NCI-H2196 (cell line): ENCODE results near the gene TEX48.

Experiments used
- DNase-seq: peaks from one replicate; lab custom pipeline; 2025; ENCODE audit not compliant: unreplicated experiment; lab: John Stamatoyannopoulos, UW

The TEX48 gene

GRCh38 chr9:114669961-114670360 lies 12.0 kb downstream of the TEX48 start:
- DNase-seq, result no peak

GRCh38 chr9:114668146-114668545 lies 13.8 kb downstream of the TEX48 start:
- no peak for DNase-seq

- DNase-seq, result no peak
These were observed 15.1 kb downstream of the TEX48 start for GRCh38 chr9:114666851-114667250.

- DNase-seq, result no peak
These were observed 15.6 kb downstream of the TEX48 start for GRCh38 chr9:114666401-114666800.

- no peak for DNase-seq
These were observed 17.8 kb downstream of the TEX48 start for GRCh38 chr9:114664181-114664580.

GRCh38 chr9:114662081-114662989 lies 19.7 kb downstream of the TEX48 start:
- DNase-seq, result peak; percentile 67

GRCh38 chr9:114657705-114658104 lies 24.3 kb downstream of the TEX48 start, which contains the start of gene TEX53:
TSS of gene TEX53 (minus strand) at chr9:114657805. CDS start at chr9:114657774, 31 bp downstream.
- no peak for DNase-seq

GRCh38 chr9:114656301-114656700 lies 25.7 kb downstream of the TEX48 start:
- no peak for DNase-seq

GRCh38 chr9:114655689-114656088 lies 26.3 kb downstream of the TEX48 start:
- no peak for DNase-seq

GRCh38 chr9:114653556-114654159 lies 28.3 kb downstream of the TEX48 start:
- peak; percentile 82 for DNase-seq

GRCh38 chr9:114652776-114653555 lies 29.0 kb downstream of the TEX48 start:
- DNase-seq, result no peak

GRCh38 chr9:114643896-114644295 lies 38.1 kb downstream of the TEX48 start:
- DNase-seq, result no peak

- no peak for DNase-seq
These were observed 39.0 kb downstream of the TEX48 start for GRCh38 chr9:114643001-114643400.

GRCh38 chr9:114641967-114642366 lies 40.0 kb downstream of the TEX48 start:
- no peak for DNase-seq

GRCh38 chr9:114638404-114638803 lies 43.6 kb downstream of the TEX48 start:
- no peak for DNase-seq

- DNase-seq, result no peak
These were observed 47.6 kb downstream of the TEX48 start for GRCh38 chr9:114634387-114634786.

GRCh38 chr9:114633438-114634089 lies 48.4 kb downstream of the TEX48 start:
- no peak for DNase-seq

- DNase-seq, result no peak
These were observed 50.8 kb downstream of the TEX48 start for GRCh38 chr9:114631166-114631565.

- DNase-seq, result no peak
These were observed 52.4 kb downstream of the TEX48 start for GRCh38 chr9:114629563-114630090.

GRCh38 chr9:114627553-114627952 lies 54.4 kb downstream of the TEX48 start:
- no peak for DNase-seq
